GM23338 (cell line): ENCODE results near the gene ZNF143. TPM values are rescaled to one million over a fixed set of nuclear protein-coding genes. Genes with fewer than 3 reads are reported as not detected.
A peak's percentile ranks its signal among the peaks of the same experiment; 100 is the strongest.

ENCODE experiments used
- ATAC-seq: fragments of 200-7000 bp; cut with Tn5 transposase; 3 replicates; pipeline ENCODE4 v1.9.1; 2020
- DNase-seq: peaks from one replicate; pipeline ENCODE4 v3.0.0-alpha.2; 2015; ENCODE audit warnings: low spot score
- H2AFZ ChIP-seq: fragments of 200-600 bp; sonication (generic); 2 replicates; pipeline ENCODE4 v1.8.0; 2016; ENCODE audit warnings: antibody characterized with exemption, mild to moderate bottlenecking, moderate library complexity
- H3F3A ChIP-seq: fragments of 200-600 bp; sonication (generic); replicated peaks from 2 replicates; pipeline ENCODE4 v1.8.0; 2017; ENCODE audit warnings: antibody characterized with exemption, mixed run types, low read depth
- H3K27ac ChIP-seq: fragments of 200-600 bp; sonication (generic); 2 replicates; pipeline ENCODE4 v1.6.1; 2016; ENCODE audit warnings: low read depth
- H3K27me3 ChIP-seq: fragments of 200-600 bp; sonication (generic); 2 replicates; pipeline ENCODE4 v1.8.0; 2016; ENCODE audit warnings: mild to moderate bottlenecking, mixed run types, moderate library complexity; ENCODE audit not compliant: insufficient read depth
- H3K36me3 ChIP-seq: fragments of 200-600 bp; sonication (generic); 2 replicates; pipeline ENCODE4 v1.8.0; 2016; ENCODE audit warnings: mild to moderate bottlenecking; ENCODE audit not compliant: insufficient read depth
- H3K4me1 ChIP-seq: fragments of 200-600 bp; sonication (generic); 2 replicates; pipeline ENCODE4 v1.8.0; 2016; ENCODE audit warnings: mild to moderate bottlenecking, moderate library complexity; ENCODE audit not compliant: insufficient read depth
- H3K4me2 ChIP-seq: fragments of 200-600 bp; sonication (generic); 2 replicates; pipeline ENCODE4 v1.7.1; 2017; ENCODE audit warnings: mixed run types
- H3K4me3 ChIP-seq: fragments of 200-600 bp; sonication (generic); 2 replicates; pipeline ENCODE4 v1.6.1; 2016; ENCODE audit warnings: mixed run types
- H3K79me2 ChIP-seq: fragments of 200-600 bp; sonication (generic); replicated peaks from 2 replicates; pipeline ENCODE4 v1.8.0; 2017; ENCODE audit warnings: mild to moderate bottlenecking; ENCODE audit not compliant: insufficient read depth
- H3K9me2 ChIP-seq: fragments of 200-600 bp; sonication (generic); 2 replicates; pipeline ENCODE4 v1.8.0; 2017; ENCODE audit not compliant: insufficient read depth
- H4K20me1 ChIP-seq: fragments of 200-600 bp; sonication (generic); replicated peaks from 2 replicates; pipeline ENCODE4 v1.8.0; 2017; ENCODE audit warnings: mild to moderate bottlenecking; ENCODE audit not compliant: insufficient read depth
- H3K27ac Mint-ChIP-seq: 2 replicates; pipeline ENCODE4 v1.8.0; 2020; ENCODE audit warnings: inconsistent platforms, mild to moderate bottlenecking, moderate library complexity, mixed read lengths
- H3K27me3 Mint-ChIP-seq: 3 replicates; pipeline ENCODE4 v1.8.0; 2022; ENCODE audit warnings: low read depth, mild to moderate bottlenecking, moderate library complexity, mixed read lengths, inconsistent platforms; ENCODE audit not compliant: insufficient read depth, poor library complexity
- H3K36me3 Mint-ChIP-seq: 3 replicates; pipeline ENCODE4 v1.8.0; 2021; ENCODE audit warnings: low read depth, mild to moderate bottlenecking, inconsistent platforms, moderate library complexity, mixed read lengths
- H3K4me1 Mint-ChIP-seq: 3 replicates; pipeline ENCODE4 v1.8.0; 2020; ENCODE audit warnings: mild to moderate bottlenecking, inconsistent platforms, mixed read lengths
- H3K4me3 Mint-ChIP-seq: 3 replicates; pipeline ENCODE4 v1.8.0; 2021; ENCODE audit warnings: moderate library complexity, mild to moderate bottlenecking, inconsistent platforms, mixed read lengths
- H3K9me3 Mint-ChIP-seq: 3 replicates; pipeline ENCODE4 v1.8.0; 2020; ENCODE audit warnings: moderate library complexity, mild to moderate bottlenecking, inconsistent platforms, mixed read lengths
- CREB1 ChIP-seq: fragments of 250-450 bp; sonication (Bioruptor Pico); IDR thresholded peaks from 2 replicates; pipeline ENCODE4 v1.5.0; 2020; ENCODE audit warnings: low read depth, mild to moderate bottlenecking, moderate library complexity
- EZH2phosphoT487 ChIP-seq: fragments of 200-600 bp; sonication (generic); IDR thresholded peaks from one replicate; pipeline ENCODE4 v1.8.1; 2018; ENCODE audit warnings: antibody characterized with exemption; ENCODE audit not compliant: unreplicated experiment
- JUNB ChIP-seq: IDR thresholded peaks from one replicate; pipeline ENCODE4 v1.6.1; 2016; ENCODE audit warnings: antibody characterized with exemption; ENCODE audit not compliant: unreplicated experiment
- NANOG ChIP-seq: IDR thresholded peaks from 2 replicates; pipeline ENCODE4 v1.6.1; 2016; ENCODE audit warnings: antibody characterized with exemption, borderline replicate concordance
- POLR2AphosphoS5 ChIP-seq: IDR thresholded peaks from 2 replicates; pipeline ENCODE4 v1.6.1; 2016; ENCODE audit warnings: antibody characterized with exemption, low read depth
- STAT1 ChIP-seq: IDR thresholded peaks from one replicate; pipeline ENCODE4 v1.6.1; 2016; ENCODE audit warnings: antibody characterized with exemption; ENCODE audit not compliant: unreplicated experiment
- ZNF114 ChIP-seq: fragments of 250-450 bp; sonication (Bioruptor Pico); IDR thresholded peaks from 2 replicates; pipeline ENCODE4 v1.5.0; 2020; ENCODE audit warnings: mild to moderate bottlenecking, moderate library complexity
- ZNF331 ChIP-seq: fragments of 250-450 bp; sonication (Bioruptor Pico); IDR thresholded peaks from 2 replicates; pipeline ENCODE4 v1.5.0; 2020; ENCODE audit warnings: low read depth, mild to moderate bottlenecking, moderate library complexity
- polyA plus RNA-seq: library from polyadenylated mRNA; unstranded; fragments of >200 nt; fragmentation: Nextera tagmentation; extraction: Ambion mirVana; gene quantifications from 2 replicates; pipeline ENCODE4 v1.2.1, GENCODE V29; 2016
- total RNA-seq: library from RNA; depleted of rRNA; stranded (reverse); fragments of >200 nt; shearing (Covaris generic); gene quantifications from 2 replicates; pipeline ENCODE4 v1.2.3, GENCODE V29; 2014
- TF ChIP-seq, protein P1 (sequence below): IDR thresholded peaks from 2 replicates; pipeline ENCODE4 v1.6.1; 2016; ENCODE audit warnings: antibody characterized with exemption
- TF ChIP-seq, protein P2 (sequence below): fragments of 250-450 bp; sonication (Bioruptor Pico); IDR thresholded peaks from 2 replicates; pipeline ENCODE4 v1.5.0; 2020; ENCODE audit warnings: mild to moderate bottlenecking, moderate library complexity
- TF ChIP-seq, protein P3 (sequence below): IDR thresholded peaks from one replicate; pipeline ENCODE4 v1.6.1; 2018; ENCODE audit warnings: antibody characterized with exemption; ENCODE audit not compliant: unreplicated experiment

Gene ZNF143
- total and polyA plus RNA-seq, 2 experiments from 2014 or later: 33.5 to 44.2 TPM

DNA sequence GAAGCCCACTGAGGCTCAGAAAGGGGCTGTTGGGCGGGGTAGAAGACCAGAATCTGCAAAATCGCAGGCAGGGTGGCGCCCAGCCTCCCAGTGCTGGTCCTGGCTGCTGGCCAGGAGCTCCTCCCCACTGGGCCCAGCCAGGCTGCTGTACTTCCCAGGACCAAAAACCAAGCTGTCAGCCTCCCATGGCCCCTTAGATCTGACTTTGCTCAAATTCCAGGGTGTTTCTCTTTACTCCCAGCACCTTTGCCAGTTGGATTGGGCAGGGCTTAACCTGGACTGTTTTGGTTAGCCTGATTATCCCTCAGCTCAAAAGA is 68.5 kb downstream of the ZNF143 start:
- Mint-ChIP-seq H3K27me3 (peaks cover 6% of the 10 kb centered on the region), H3K36me3 (peaks cover 21% of the 10 kb centered on the region), H3K4me3 (no peak overlapping the region), H3K4me1 (peaks cover 30% of the 10 kb centered on the region), H3K27ac (no peak overlapping the region), H3K9me3 (no peaks in the 10 kb centered on the region)
- Histone ChIP-seq H3K4me1 (peaks cover 19% of the 10 kb centered on the region), H3K27ac (peak overlapping the region; percentile 64; the same call in 1 of the 2 replicates), H3K9me2 (no peaks in the 10 kb centered on the region), H3K27me3 (no peaks in the 10 kb centered on the region), H3F3A (peaks cover 15% of the 10 kb centered on the region; the same call in 1 of the 2 replicates), H4K20me1 (no peaks in the 10 kb centered on the region), H2AFZ (no peak overlapping the region), H3K4me3 (no peak overlapping the region), H3K4me2 (0 out of 2 replicates have a peak overlapping the region, but pooled peaks have one; percentile 16), H3K36me3 (peaks cover 10% of the 10 kb centered on the region), H3K79me2 (no peaks in the 10 kb centered on the region)
- ATAC-seq (peak; percentile 67), DNase-seq (no peak)
- TF ChIP-seq STAT1: no peak

- Histone ChIP-seq H3K4me3 (no peak overlapping the region), H3K27me3 (no peaks in the 10 kb centered on the region), H3K79me2 (no peaks in the 10 kb centered on the region), H3K36me3 (peaks cover 10% of the 10 kb centered on the region), H4K20me1 (no peaks in the 10 kb centered on the region), H3F3A (peaks cover 15% of the 10 kb centered on the region; the same call in 1 of the 2 replicates), H2AFZ (no peak overlapping the region), H3K4me2 (no peak overlapping the region), H3K27ac (peak overlapping the region; percentile 64), H3K4me1 (peaks cover 26% of the 10 kb centered on the region), H3K9me2 (no peaks in the 10 kb centered on the region)
- Mint-ChIP-seq H3K27me3 (peaks cover 8% of the 10 kb centered on the region), H3K36me3 (peaks cover 21% of the 10 kb centered on the region), H3K4me1 (peaks cover 37% of the 10 kb centered on the region), H3K4me3 (no peak overlapping the region), H3K9me3 (no peaks in the 10 kb centered on the region), H3K27ac (peak overlapping the region; percentile 69)
- peak; percentile 7; the same call in 1 of the 3 replicates for ATAC-seq
- DNase-seq: no peak
- TF ChIP-seq JUNB (no peak), POLR2AphosphoS5 (no peak), EZH2phosphoT487 (no peak), NANOG (no peak), ZNF331 (CRISPR knock-in tag) (no peak), ZNF114 (no peak), CREB1 (no peak)
- TF ChIP-seq, protein P1, sequence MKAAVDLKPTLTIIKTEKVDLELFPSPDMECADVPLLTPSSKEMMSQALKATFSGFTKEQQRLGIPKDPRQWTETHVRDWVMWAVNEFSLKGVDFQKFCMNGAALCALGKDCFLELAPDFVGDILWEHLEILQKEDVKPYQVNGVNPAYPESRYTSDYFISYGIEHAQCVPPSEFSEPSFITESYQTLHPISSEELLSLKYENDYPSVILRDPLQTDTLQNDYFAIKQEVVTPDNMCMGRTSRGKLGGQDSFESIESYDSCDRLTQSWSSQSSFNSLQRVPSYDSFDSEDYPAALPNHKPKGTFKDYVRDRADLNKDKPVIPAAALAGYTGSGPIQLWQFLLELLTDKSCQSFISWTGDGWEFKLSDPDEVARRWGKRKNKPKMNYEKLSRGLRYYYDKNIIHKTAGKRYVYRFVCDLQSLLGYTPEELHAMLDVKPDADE: no peak
- TF ChIP-seq, protein P2, sequence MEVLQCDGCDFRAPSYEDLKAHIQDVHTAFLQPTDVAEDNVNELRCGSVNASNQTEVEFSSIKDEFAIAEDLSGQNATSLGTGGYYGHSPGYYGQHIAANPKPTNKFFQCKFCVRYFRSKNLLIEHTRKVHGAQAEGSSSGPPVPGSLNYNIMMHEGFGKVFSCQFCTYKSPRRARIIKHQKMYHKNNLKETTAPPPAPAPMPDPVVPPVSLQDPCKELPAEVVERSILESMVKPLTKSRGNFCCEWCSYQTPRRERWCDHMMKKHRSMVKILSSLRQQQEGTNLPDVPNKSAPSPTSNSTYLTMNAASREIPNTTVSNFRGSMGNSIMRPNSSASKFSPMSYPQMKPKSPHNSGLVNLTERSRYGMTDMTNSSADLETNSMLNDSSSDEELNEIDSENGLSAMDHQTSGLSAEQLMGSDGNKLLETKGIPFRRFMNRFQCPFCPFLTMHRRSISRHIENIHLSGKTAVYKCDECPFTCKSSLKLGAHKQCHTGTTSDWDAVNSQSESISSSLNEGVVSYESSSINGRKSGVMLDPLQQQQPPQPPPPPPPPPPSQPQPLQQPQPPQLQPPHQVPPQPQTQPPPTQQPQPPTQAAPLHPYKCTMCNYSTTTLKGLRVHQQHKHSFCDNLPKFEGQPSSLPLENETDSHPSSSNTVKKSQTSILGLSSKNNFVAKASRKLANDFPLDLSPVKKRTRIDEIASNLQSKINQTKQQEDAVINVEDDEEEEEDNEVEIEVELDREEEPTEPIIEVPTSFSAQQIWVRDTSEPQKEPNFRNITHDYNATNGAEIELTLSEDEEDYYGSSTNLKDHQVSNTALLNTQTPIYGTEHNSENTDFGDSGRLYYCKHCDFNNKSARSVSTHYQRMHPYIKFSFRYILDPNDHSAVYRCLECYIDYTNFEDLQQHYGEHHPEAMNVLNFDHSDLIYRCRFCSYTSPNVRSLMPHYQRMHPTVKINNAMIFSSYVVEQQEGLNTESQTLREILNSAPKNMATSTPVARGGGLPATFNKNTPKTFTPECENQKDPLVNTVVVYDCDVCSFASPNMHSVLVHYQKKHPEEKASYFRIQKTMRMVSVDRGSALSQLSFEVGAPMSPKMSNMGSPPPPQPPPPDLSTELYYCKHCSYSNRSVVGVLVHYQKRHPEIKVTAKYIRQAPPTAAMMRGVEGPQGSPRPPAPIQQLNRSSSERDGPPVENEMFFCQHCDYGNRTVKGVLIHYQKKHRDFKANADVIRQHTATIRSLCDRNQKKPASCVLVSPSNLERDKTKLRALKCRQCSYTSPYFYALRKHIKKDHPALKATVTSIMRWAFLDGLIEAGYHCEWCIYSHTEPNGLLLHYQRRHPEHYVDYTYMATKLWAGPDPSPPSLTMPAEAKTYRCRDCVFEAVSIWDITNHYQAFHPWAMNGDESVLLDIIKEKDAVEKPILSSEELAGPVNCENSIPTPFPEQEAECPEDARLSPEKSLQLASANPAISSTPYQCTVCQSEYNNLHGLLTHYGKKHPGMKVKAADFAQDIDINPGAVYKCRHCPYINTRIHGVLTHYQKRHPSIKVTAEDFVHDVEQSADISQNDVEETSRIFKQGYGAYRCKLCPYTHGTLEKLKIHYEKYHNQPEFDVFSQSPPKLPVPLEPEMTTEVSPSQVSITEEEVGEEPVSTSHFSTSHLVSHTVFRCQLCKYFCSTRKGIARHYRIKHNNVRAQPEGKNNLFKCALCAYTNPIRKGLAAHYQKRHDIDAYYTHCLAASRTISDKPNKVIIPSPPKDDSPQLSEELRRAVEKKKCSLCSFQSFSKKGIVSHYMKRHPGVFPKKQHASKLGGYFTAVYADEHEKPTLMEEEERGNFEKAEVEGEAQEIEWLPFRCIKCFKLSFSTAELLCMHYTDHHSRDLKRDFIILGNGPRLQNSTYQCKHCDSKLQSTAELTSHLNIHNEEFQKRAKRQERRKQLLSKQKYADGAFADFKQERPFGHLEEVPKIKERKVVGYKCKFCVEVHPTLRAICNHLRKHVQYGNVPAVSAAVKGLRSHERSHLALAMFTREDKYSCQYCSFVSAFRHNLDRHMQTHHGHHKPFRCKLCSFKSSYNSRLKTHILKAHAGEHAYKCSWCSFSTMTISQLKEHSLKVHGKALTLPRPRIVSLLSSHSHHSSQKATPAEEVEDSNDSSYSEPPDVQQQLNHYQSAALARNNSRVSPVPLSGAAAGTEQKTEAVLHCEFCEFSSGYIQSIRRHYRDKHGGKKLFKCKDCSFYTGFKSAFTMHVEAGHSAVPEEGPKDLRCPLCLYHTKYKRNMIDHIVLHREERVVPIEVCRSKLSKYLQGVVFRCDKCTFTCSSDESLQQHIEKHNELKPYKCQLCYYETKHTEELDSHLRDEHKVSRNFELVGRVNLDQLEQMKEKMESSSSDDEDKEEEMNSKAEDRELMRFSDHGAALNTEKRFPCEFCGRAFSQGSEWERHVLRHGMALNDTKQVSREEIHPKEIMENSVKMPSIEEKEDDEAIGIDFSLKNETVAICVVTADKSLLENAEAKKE (CRISPR knock-in tag): no peak
- TF ChIP-seq, protein P3, sequence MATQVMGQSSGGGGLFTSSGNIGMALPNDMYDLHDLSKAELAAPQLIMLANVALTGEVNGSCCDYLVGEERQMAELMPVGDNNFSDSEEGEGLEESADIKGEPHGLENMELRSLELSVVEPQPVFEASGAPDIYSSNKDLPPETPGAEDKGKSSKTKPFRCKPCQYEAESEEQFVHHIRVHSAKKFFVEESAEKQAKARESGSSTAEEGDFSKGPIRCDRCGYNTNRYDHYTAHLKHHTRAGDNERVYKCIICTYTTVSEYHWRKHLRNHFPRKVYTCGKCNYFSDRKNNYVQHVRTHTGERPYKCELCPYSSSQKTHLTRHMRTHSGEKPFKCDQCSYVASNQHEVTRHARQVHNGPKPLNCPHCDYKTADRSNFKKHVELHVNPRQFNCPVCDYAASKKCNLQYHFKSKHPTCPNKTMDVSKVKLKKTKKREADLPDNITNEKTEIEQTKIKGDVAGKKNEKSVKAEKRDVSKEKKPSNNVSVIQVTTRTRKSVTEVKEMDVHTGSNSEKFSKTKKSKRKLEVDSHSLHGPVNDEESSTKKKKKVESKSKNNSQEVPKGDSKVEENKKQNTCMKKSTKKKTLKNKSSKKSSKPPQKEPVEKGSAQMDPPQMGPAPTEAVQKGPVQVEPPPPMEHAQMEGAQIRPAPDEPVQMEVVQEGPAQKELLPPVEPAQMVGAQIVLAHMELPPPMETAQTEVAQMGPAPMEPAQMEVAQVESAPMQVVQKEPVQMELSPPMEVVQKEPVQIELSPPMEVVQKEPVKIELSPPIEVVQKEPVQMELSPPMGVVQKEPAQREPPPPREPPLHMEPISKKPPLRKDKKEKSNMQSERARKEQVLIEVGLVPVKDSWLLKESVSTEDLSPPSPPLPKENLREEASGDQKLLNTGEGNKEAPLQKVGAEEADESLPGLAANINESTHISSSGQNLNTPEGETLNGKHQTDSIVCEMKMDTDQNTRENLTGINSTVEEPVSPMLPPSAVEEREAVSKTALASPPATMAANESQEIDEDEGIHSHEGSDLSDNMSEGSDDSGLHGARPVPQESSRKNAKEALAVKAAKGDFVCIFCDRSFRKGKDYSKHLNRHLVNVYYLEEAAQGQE: no peak
Observed at GRCh38 chr11:9530020-9530621, 69.3 kb downstream of the ZNF143 start.
